OCI-LY3 (cell line): ENCODE data around the gene VAMP4.

Experiments used
- H2AFZ ChIP-seq: fragments of 200-600, 300-600 bp; shearing (Covaris generic); 2 replicates; pipeline ENCODE4 v1.6.0; 2014; ENCODE audit warnings: antibody characterized with exemption, low read depth, low read length
- H3K27ac ChIP-seq: fragments of 200-600, 300-600 bp; sonication (generic); 2 replicates; pipeline ENCODE4 v1.5.1; 2014; ENCODE audit warnings: mild to moderate bottlenecking, low read length, moderate library complexity, mixed read lengths
- H3K27me3 ChIP-seq: fragments of 200-600, 300-600 bp; sonication (generic); 2 replicates; pipeline ENCODE4 v1.6.1; 2014; ENCODE audit warnings: low read depth, low read length, mixed read lengths
- H3K36me3 ChIP-seq: fragments of 200-600, 300-600 bp; sonication (generic); replicated peaks from 2 replicates; pipeline ENCODE3; 2014; ENCODE audit warnings: low read depth, low read length, mixed read lengths
- H3K4me1 ChIP-seq: fragments of 300-600, 200-600 bp; sonication (generic); 2 replicates; pipeline ENCODE4 v1.6.1; 2014; ENCODE audit warnings: low read length, mixed read lengths
- H3K4me2 ChIP-seq: fragments of 200-600, 300-600 bp; sonication (generic); 2 replicates; pipeline ENCODE4 v1.6.1; 2014; ENCODE audit warnings: low read length, mixed read lengths
- H3K4me3 ChIP-seq: fragments of 300-600, 200-600 bp; sonication (generic); 2 replicates; pipeline ENCODE4 v1.5.1; 2014; ENCODE audit warnings: antibody characterized with exemption, mild to moderate bottlenecking, low read length, moderate library complexity
- H3K79me2 ChIP-seq: fragments of 300-600, 200-600 bp; shearing (Covaris generic); 2 replicates; pipeline ENCODE4 v1.6.1; 2014; ENCODE audit warnings: mild to moderate bottlenecking, low read length, mixed read lengths
- H3K9ac ChIP-seq: fragments of 300-600, 200-600 bp; shearing (Covaris generic); 2 replicates; pipeline ENCODE4 v1.6.0; 2014; ENCODE audit warnings: mild to moderate bottlenecking, low read length, moderate library complexity
- H3K9me3 ChIP-seq: fragments of 200-600, 300-600 bp; shearing (Covaris generic); 2 replicates; pipeline ENCODE4 v1.6.1; 2014; ENCODE audit warnings: low read length, mixed read lengths; ENCODE audit not compliant: insufficient read depth
- H4K20me1 ChIP-seq: fragments of 200-600, 300-600 bp; sonication (generic); 2 replicates; pipeline ENCODE4 v1.6.1; 2016; ENCODE audit warnings: low read length, mixed read lengths; ENCODE audit not compliant: insufficient read depth
- CTCF ChIP-seq: fragments of 200-600, 300-600 bp; sonication (generic); IDR thresholded peaks from 2 replicates; pipeline ENCODE4 v1.5.1; 2014; ENCODE audit warnings: antibody characterized with exemption, low read length, low read depth
- EZH2phosphoT487 ChIP-seq: fragments of 200-600 bp; shearing (Covaris generic); IDR thresholded peaks from 2 replicates; pipeline ENCODE4 v1.6.1; 2018; ENCODE audit warnings: antibody characterized with exemption, mixed run types, low read depth

Gene VAMP4, protein sequence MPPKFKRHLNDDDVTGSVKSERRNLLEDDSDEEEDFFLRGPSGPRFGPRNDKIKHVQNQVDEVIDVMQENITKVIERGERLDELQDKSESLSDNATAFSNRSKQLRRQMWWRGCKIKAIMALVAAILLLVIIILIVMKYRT

GRCh38 chr1:171741872-171742576 is at the start of gene VAMP4:
Gene VAMP4 (minus strand): TSS chr1:171742065. CDS start chr1:171738414, 3,651 bp downstream.
- Histone ChIP-seq H3K9ac (peak within 1 kb of the TSS; percentile 79), H3K9me3 (no peaks in the 10 kb centered on the region), H3K4me3 (peak within 1 kb of the TSS; percentile 74), H4K20me1 (no peaks in the 10 kb centered on the region), H3K27ac (peak within 1 kb of the TSS; percentile 59), H3K79me2 (peaks cover 11% of the 10 kb centered on the region; the same call in 1 of the 2 replicates), H3K36me3 (peaks cover 2% of the 10 kb centered on the region), H3K4me1 (peaks cover 17% of the 10 kb centered on the region), H2AFZ (peak within 1 kb of the TSS; percentile 63), H3K27me3 (no peaks in the 10 kb centered on the region), H3K4me2 (peak within 1 kb of the TSS; percentile 88)
- TF ChIP-seq EZH2phosphoT487 (no peak), CTCF (no peak)

GRCh38 chr1:171790318-171790717 is 48.5 kb upstream of the VAMP4 start:
- H3K4me2 ChIP-seq, result no peak overlapping the region
- TF ChIP-seq EZH2phosphoT487 (no peak), CTCF (no peak)
- no peaks in the 10 kb centered on the region for H3K9me3 ChIP-seq
- no peak overlapping the region for H2AFZ ChIP-seq
- no peaks in the 10 kb centered on the region for H3K27me3 ChIP-seq
- peaks cover 7% of the 10 kb centered on the region for H3K79me2 ChIP-seq
- no peak overlapping the region for H3K4me3 ChIP-seq
- peaks cover 93% of the 10 kb centered on the region for H3K36me3 ChIP-seq
- H3K27ac ChIP-seq, result no peak overlapping the region
- no peak overlapping the region for H3K9ac ChIP-seq
- no peaks in the 10 kb centered on the region for H3K4me1 ChIP-seq
- no peaks in the 10 kb centered on the region for H4K20me1 ChIP-seq

DNA sequence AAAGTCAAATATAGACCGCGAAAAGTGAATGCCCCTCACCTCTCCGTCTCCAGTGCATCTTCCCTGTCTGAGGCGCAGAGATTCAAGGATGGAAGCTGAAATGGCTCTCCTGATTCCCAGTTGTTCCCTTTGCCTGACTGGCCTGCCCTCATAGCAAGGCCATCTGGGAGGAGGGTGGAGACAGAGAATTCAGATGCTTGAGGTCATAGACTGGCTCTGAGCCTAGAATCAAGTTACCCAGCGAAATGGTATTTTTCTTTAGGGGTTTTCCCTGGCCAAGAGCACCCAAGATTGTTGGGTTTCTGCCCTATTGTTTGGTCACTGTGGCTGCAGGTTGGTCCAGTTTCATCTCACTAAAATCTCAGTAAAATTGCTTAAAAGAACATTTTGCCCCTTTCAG is 46.8 kb upstream of the VAMP4 start:
- Histone ChIP-seq H4K20me1 (no peaks in the 10 kb centered on the region), H3K79me2 (peaks cover 24% of the 10 kb centered on the region), H3K4me3 (no peak overlapping the region), H3K36me3 (peaks cover 91% of the 10 kb centered on the region), H3K27ac (no peak overlapping the region), H3K27me3 (no peaks in the 10 kb centered on the region), H2AFZ (no peak overlapping the region), H3K4me1 (peaks cover 16% of the 10 kb centered on the region), H3K4me2 (no peak overlapping the region), H3K9me3 (no peaks in the 10 kb centered on the region), H3K9ac (no peak overlapping the region)
- TF ChIP-seq EZH2phosphoT487, result no peak
- no peak for TF ChIP-seq CTCF

- Histone ChIP-seq H3K9me3 (no peaks in the 10 kb centered on the region), H3K36me3 (peaks cover 88% of the 10 kb centered on the region), H4K20me1 (no peaks in the 10 kb centered on the region), H2AFZ (no peak overlapping the region), H3K79me2 (peaks cover 32% of the 10 kb centered on the region), H3K4me1 (peaks cover 18% of the 10 kb centered on the region), H3K27me3 (no peaks in the 10 kb centered on the region), H3K27ac (no peak overlapping the region), H3K4me3 (no peak overlapping the region), H3K9ac (no peak overlapping the region), H3K4me2 (no peak overlapping the region)
- no peak for TF ChIP-seq EZH2phosphoT487
- TF ChIP-seq CTCF, result no peak
Measured at GRCh38 chr1:171787686-171788480, 46.0 kb upstream of the VAMP4 start.
